Spleen (tissue), 7 donors: ENCODE measurements around the gene MACROD2.

Experiments
- POLR2A ChIP-seq, 3 donors: fragments of 450-650 bp; IDR thresholded peaks; one replicate each; pipeline ENCODE4 v1.5.1; 2017; ENCODE audit warnings: antibody characterized with exemption in 3 of 3, mild to moderate bottlenecking in 1 of 3
- POLR2AphosphoS5 ChIP-seq, 3 donors: sonication (generic); formaldehyde crosslinking; IDR thresholded peaks; one replicate each; pipeline ENCODE4 v1.5.1; 2017; ENCODE audit warnings: antibody characterized with exemption in 3 of 3
- TF ChIP-seq, protein P1 (sequence below), 11 experiments: fragments of 200-600 bp in 7 of 11; fragments of 450-650 bp in 4 of 11; sonication (generic) in 4 of 11; IDR thresholded peaks in 8 of 11; conservative IDR thresholded peaks in 3 of 11; 1 replicate in 7 of 11; 2 replicates in 4 of 11; pipeline versions ENCODE4 v1.4.0 to v1.8.0; 2016 to 2021; ENCODE audit warnings: antibody characterized with exemption in 11 of 11, inconsistent platforms in 4 of 11, mild to moderate bottlenecking in 1 of 11
- donor health status: DM: no; HTN: no; CAD: no; lungs with moderate emphysema.
- donor health status: DM: no; HTN: no; CAD: no.
- donor health status: DM: no; HTN: no; CAD: no.

DNA sequence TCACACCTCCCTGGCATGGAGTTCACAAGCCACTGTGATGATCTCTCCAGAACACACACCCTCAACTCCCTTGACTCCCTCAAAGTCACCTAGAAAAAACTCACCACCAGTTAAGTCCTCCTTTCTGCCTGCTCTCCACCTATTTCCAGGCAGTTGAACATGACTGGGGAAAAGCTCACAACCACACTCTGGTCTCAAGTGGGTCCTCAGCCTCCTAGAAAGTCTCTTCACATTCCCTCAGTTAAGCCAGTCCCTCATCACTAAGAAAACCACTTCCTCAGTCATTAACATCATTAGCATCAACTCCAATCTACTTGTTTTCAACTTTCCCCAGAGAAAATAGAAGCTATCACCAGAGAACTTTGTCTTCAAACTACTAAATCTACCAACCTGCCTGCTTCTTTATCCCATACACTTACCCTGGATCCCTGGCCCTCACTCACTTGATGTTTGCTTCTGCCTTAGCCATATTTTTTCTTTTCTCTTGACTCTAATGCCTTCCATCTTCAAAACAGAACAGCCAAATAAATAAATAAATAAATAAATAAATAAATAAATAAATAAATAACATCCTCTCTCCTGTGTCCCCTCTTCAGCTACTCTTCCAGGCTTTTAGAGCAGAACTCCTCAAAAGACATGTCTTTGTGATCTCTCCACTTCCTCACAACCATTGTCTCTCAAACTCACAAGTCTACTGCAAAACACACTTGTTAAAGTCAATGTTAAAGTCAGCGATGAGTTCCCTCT, 1084.5 kb downstream of the MACROD2 start:
- TF ChIP-seq, protein P1, sequence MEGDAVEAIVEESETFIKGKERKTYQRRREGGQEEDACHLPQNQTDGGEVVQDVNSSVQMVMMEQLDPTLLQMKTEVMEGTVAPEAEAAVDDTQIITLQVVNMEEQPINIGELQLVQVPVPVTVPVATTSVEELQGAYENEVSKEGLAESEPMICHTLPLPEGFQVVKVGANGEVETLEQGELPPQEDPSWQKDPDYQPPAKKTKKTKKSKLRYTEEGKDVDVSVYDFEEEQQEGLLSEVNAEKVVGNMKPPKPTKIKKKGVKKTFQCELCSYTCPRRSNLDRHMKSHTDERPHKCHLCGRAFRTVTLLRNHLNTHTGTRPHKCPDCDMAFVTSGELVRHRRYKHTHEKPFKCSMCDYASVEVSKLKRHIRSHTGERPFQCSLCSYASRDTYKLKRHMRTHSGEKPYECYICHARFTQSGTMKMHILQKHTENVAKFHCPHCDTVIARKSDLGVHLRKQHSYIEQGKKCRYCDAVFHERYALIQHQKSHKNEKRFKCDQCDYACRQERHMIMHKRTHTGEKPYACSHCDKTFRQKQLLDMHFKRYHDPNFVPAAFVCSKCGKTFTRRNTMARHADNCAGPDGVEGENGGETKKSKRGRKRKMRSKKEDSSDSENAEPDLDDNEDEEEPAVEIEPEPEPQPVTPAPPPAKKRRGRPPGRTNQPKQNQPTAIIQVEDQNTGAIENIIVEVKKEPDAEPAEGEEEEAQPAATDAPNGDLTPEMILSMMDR (IDR thresholded peaks at IDR 0.05 in 8 of 11, conservative IDR thresholded peaks at IDR 0.05 in 3 of 11) = no peak
- TF ChIP-seq POLR2A (IDR thresholded peaks at IDR 0.05) = no peak
- TF ChIP-seq POLR2AphosphoS5 (IDR thresholded peaks at IDR 0.05) = no peak
